ENCODE results near the gene VAX1.

GRCh38 chr10:117134306-117135025 lies 3.6 kb downstream of the VAX1 start:
- TF ChIP-seq EZH2 (IDR thresholded peaks at IDR 0.05; ENCODE audit: low read length, missing control alignments) = no peak
- no peak for TF ChIP-seq CTCF (conservative IDR thresholded peaks at IDR 0.05 in 1 of 2, IDR thresholded peaks at IDR 0.05 in 1 of 2; ENCODE audit: low read depth in 1 of 2, low read length in 2 of 2)

All from fibroblast of lung (primary cell).